Activated CD8-positive, alpha-beta T cell treated with anti-CD3 and anti-CD28 coated beads for 36 hours (primary cell): ENCODE measurements around the gene HARS1. TPM values are rescaled to one million over a fixed set of nuclear protein-coding genes. Genes with fewer than 3 reads are reported as not detected.

ENCODE experiments used
- ATAC-seq: fragments of 200-7000 bp; cut with Tn5 transposase; one replicate; pipeline ENCODE4 v1.10.0; 2021; ENCODE audit warnings: mild to moderate bottlenecking, moderate library complexity
- CTCF ChIA-PET: fragments of 350-600 bp; sonication (Branson Sonifier 250); formaldehyde crosslinking; loops from one replicate; lab custom pipeline; 2021; ENCODE audit warnings: antibody characterized with exemption; lab: Charles Lee
- POLR2A ChIA-PET: fragments of 350-600 bp; sonication (Branson Sonifier 250); formaldehyde crosslinking; loops from one replicate; lab custom pipeline; 2021; ENCODE audit warnings: antibody characterized with exemption; lab: Charles Lee
- DNase-seq: peaks from one replicate; pipeline ENCODE4 v3.0.0-alpha.2; 2020
- H3K27ac Mint-ChIP-seq: one replicate; pipeline ENCODE4 v1.8.0; 2021; ENCODE audit warnings: mild to moderate bottlenecking, mixed read lengths
- H3K27me3 Mint-ChIP-seq: one replicate; pipeline ENCODE4 v1.8.0; 2021; ENCODE audit warnings: mixed read lengths
- H3K36me3 Mint-ChIP-seq: one replicate; pipeline ENCODE4 v1.8.0; 2021; ENCODE audit warnings: low read depth, mixed read lengths
- H3K4me1 Mint-ChIP-seq: one replicate; pipeline ENCODE4 v1.8.0; 2021; ENCODE audit warnings: low read depth, mixed read lengths
- H3K4me3 Mint-ChIP-seq: one replicate; pipeline ENCODE4 v1.8.0; 2021; ENCODE audit warnings: mild to moderate bottlenecking, moderate library complexity, mixed read lengths
- H3K9me3 Mint-ChIP-seq: one replicate; pipeline ENCODE4 v1.8.0; 2021; ENCODE audit warnings: mixed read lengths
- CTCF ChIP-seq: fragments of 200-600 bp; IDR thresholded peaks from one replicate; pipeline ENCODE4 v1.8.0; 2022; ENCODE audit warnings: antibody characterized with exemption, mild to moderate bottlenecking
- intact Hi-C: fragments of 100-400 bp; cut with micrococcal nuclease; formaldehyde crosslinking; loops from one replicate; pipeline ENCODE4 v1.10.0; 2022
- total RNA-seq, 2 experiments: library from RNA; stranded (reverse); gene quantifications; one replicate each; pipeline ENCODE4 v1.2.3, GENCODE V29; 2021

Gene HARS1
- total RNA-seq, 2 experiments from 2014 or later: 84.5 to 84.9 TPM

GRCh38 chr5:140635291-140636257 lies 55.6 kb downstream of the HARS1 start:
- ATAC-seq: peak; percentile 5

GRCh38 chr5:140634103-140634502 lies 57.1 kb downstream of the HARS1 start:
- no peak for TF ChIP-seq CTCF
- H3K27ac Mint-ChIP-seq: no peak overlapping the region
- H3K4me3 Mint-ChIP-seq: no peak overlapping the region
- DNase-seq (no peak), ATAC-seq (no peak)
- peaks cover 14% of the 10 kb centered on the region for H3K27me3 Mint-ChIP-seq
- no peaks in the 10 kb centered on the region for H3K36me3 Mint-ChIP-seq
- H3K9me3 Mint-ChIP-seq: no peaks in the 10 kb centered on the region
- POLR2A ChIA-PET: interaction anchor here (0.9 kb wide), 1 partner anchor 76 kb away, joined by 3 read pairs; no protein-coding TSS in a partner anchor
- CTCF ChIA-PET: interaction anchor here (1.1 to 3.2 kb wide), 19 partner anchors 9 to 270 kb away, joined by 3 to 16 read pairs (median 6); partner anchors contain the start of genes EIF4EBP3, IK, NDUFA2 and SLC35A4
- H3K4me1 Mint-ChIP-seq: peaks cover 37% of the 10 kb centered on the region
- intact Hi-C loops: loop anchor here (5.0 kb wide), 1 partner anchor 77 kb away; the partner anchor contains the start of gene SRA1

More at GRCh38 chr5:140635291-140636257, 55.6 kb downstream of the HARS1 start:
- peaks cover 4% of the 10 kb centered on the region for H3K36me3 Mint-ChIP-seq
- TF ChIP-seq CTCF: no peak
- intact Hi-C loops: loop anchor here (5.0 kb wide), 2 partner anchors 88 to 278 kb away; partner anchors contain the start of gene EIF4EBP3
- H3K4me1 Mint-ChIP-seq: peaks cover 40% of the 10 kb centered on the region
- peak; percentile 30 for DNase-seq
- ChIA-PET POLR2A (interaction anchor here (0.9 to 3.0 kb wide), 4 partner anchors 11 to 234 kb away, joined by 3 to 16 read pairs (median 4); partner anchors contain the start of genes ANKHD1, IK and NDUFA2), CTCF (interaction anchor here (0.9 to 3.2 kb wide), 29 partner anchors 9 to 272 kb away, joined by 3 to 16 read pairs (median 4); partner anchors contain the start of genes EIF4EBP3, HARS1, HARS2 and IK)
- H3K9me3 Mint-ChIP-seq: no peaks in the 10 kb centered on the region
- peaks cover 14% of the 10 kb centered on the region for H3K27me3 Mint-ChIP-seq
- peak overlapping the region; percentile 71 for H3K27ac Mint-ChIP-seq
- no peak overlapping the region for H3K4me3 Mint-ChIP-seq

GRCh38 chr5:140633501-140633900 lies 57.7 kb downstream of the HARS1 start:
- no peak overlapping the region for H3K27ac Mint-ChIP-seq
- no peak for ATAC-seq
- no peaks in the 10 kb centered on the region for H3K9me3 Mint-ChIP-seq
- DNase-seq: no peak
- peaks cover 14% of the 10 kb centered on the region for H3K27me3 Mint-ChIP-seq
- no peaks in the 10 kb centered on the region for H3K36me3 Mint-ChIP-seq
- TF ChIP-seq CTCF: no peak
- intact Hi-C loops: loop anchor here (5.0 kb wide), 1 partner anchor 76 kb away; the partner anchor contains the start of gene SRA1
- peak overlapping the region; percentile 74 for H3K4me3 Mint-ChIP-seq
- CTCF ChIA-PET: interaction anchor here (1.2 to 2.7 kb wide), 6 partner anchors 8 to 270 kb away, joined by 4 to 8 read pairs (median 6); partner anchors contain the start of genes EIF4EBP3, IK and NDUFA2
- H3K4me1 Mint-ChIP-seq: peaks cover 31% of the 10 kb centered on the region
- POLR2A ChIA-PET: interaction anchor here (1.0 to 1.2 kb wide), 3 partner anchors 11 to 86 kb away, joined by 3 to 9 read pairs (median 5); partner anchors contain the start of gene EIF4EBP3

- Mint-ChIP-seq H3K9me3 (peaks cover 2% of the 10 kb centered on the region), H3K27ac (peak within 1 kb of the TSS; percentile 71), H3K27me3 (peaks cover 16% of the 10 kb centered on the region), H3K4me1 (peaks cover 28% of the 10 kb centered on the region), H3K4me3 (peak within 1 kb of the TSS; percentile 74), H3K36me3 (peaks cover 1% of the 10 kb centered on the region)
- CTCF ChIA-PET: interaction anchor here (0.8 to 2.7 kb wide), 9 partner anchors 8 to 286 kb away, joined by 3 to 8 read pairs (median 4); partner anchors contain the start of genes EIF4EBP3, HBEGF, IK and NDUFA2
- no peak for TF ChIP-seq CTCF
- DNase-seq (no peak), ATAC-seq (no peak)
- intact Hi-C loops: loop anchor here (5.0 kb wide), 1 partner anchor 76 kb away; the partner anchor contains the start of gene SRA1
- POLR2A ChIA-PET: interaction anchor here (1.0 to 1.2 kb wide), 4 partner anchors 11 to 85 kb away, joined by 3 to 9 read pairs (median 4); partner anchors contain the start of gene EIF4EBP3
Measured at GRCh38 chr5:140633021-140633471, 58.1 kb downstream of the HARS1 start, which contains the start of gene CD14. CD14 (minus strand) TSS chr5:140633175; CDS start chr5:140633071, 104 bp downstream.
